CD4-positive, alpha-beta T cell treated with Interleukin-1 beta for 1 hour (primary cell): ENCODE results near the gene MCOLN2.

Source experiments
- DNase-seq, 2 donors: peaks; one replicate each; pipeline ENCODE4 v3.0.0-alpha.2; 2020 to 2022

MCOLN2 gene

DNA sequence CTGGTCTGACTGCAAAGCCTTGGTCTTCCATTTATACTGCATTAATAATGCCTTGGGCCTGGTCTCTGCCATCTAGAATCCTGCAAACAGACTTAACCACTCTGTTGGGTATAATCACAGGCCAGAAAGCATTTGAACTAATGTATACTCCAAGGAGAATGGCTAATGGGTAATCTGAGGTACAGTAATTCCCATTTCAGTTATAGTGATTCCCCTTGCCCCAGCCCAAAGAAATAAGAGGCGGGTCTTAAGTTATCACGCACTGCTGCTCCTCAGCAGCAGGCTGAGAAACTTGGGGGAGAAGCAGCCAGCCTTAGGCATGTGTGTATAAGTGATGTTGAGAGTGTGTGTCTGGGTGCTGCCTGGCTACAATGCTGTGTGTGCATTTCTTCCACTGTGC, 106.3 kb downstream of the MCOLN2 start:
- no peak for DNase-seq

DNA sequence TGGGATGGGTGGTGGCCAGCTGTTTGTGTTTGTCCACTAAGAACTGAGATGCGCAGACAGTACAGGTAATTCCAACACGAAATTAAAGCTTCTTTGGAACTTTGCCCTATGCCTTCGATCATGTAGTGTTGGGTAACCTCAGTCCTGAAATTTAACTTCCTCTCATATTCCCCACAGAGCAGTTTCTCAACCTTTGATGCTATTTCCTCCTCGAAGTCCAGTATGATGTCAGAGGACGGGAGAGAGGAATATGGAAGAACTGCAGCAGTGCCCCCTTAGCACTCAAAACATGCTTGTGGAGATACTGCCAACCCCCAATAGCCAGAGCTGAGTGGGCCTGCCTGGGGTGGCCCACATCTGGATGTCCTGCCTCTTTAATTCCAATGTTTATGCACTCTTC, 107.5 kb downstream of the MCOLN2 start:
- no peak for DNase-seq

- DNase-seq = no peak
These were observed 108.2 kb downstream of the MCOLN2 start for GRCh38 chr1:84888753-84889152.

GRCh38 chr1:84887261-84887934, 109.5 kb downstream of the MCOLN2 start:
- DNase-seq = no peak

DNA sequence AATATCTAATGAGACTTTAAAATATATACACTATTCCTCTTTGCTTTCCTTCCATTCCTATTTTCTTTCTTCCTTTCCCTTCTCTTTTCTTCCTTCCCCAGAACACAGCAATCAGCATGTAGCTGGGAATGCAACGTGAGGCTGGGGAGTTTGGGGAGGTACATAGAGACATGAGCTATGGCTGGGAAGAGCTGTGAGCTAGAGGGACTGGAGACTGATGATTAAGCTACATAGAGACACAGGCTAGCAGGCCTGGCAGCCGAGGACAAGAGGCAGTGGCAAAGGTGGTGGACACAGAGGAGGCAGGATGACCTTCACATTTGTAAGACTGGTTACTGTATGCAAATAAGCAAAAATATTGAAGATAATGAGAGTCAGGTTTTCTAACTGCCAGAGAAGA, 111.4 kb downstream of the MCOLN2 start:
- no peak for DNase-seq

DNA sequence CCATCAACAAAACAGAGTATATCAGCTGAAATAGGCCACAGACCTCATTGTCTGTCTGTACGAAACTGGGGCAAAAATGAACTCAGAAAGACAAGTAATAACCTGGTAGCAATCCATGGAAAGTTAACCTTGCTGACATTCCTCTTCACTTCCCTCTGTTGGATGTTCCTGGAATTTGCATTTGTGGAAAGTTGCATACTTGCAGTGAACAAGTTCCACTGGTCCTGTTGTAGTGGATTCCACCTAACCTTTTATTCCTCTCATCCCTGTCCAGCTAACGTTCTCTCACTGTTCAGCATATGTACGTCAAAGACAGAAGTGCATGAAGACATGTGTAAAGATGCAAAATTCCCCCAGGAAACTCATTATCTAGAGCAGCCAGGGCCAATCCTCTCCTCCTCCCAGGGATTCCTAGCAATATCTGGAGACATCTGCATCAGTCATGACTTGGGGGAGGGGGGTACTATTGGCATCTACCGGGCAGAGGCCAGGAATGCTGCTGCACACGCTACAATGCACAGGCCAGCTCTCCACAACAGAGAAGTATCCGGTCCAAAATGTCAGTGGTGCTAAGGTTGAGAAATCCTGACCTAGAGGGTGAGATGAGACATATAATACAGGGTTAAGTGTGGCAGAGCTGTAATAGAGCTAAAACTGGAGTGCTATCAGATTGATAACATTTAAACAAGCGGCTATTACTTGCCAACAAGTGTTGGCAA, 112.1 kb downstream of the MCOLN2 start:
- DNase-seq = no peak

DNA sequence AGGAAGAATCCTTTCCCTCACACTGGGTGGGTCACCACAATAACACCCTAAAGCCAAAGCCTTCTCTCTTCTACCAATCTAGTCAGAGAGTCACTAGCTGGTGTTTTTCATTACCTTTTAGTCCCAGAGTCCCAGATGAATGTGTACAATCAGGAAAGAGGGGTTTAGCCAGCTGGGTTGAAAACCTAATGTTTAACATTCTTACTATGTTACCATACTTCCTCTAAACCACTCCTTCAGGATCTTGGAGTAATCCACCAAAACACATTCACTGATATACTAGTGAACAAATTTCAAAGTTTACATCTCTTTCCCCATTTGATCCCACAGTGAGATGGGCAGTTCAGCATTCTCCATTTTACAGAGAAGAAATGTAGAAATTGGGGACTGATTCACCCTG, 113.6 kb downstream of the MCOLN2 start:
- no peak for DNase-seq

- DNase-seq = no peak
These were observed 119.3 kb downstream of the MCOLN2 start for GRCh38 chr1:84877592-84877991.

DNA sequence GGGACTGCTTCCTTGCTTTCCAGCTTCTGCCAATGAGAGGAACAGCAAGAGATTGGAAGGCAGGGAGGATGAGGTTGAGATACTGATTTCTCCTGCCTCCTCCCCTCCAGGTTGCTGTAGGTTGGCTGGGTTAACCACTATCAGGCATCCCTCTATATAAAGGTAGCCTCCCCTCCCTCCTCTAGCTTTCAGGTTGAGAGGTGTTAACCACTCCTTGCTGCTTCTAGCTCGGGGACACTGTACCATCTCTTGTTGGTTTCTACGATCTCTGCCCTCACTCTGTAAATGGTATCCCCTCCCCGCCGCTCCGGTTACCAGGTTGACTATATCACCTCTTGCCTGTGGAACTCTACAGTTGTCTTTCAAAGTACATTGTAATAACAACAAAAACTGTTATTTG, 120.6 kb downstream of the MCOLN2 start:
- DNase-seq = peak in 1 of 2 donors; percentile 27
